ENCODE measurements around the gene GNAT2.

- TF ChIP-seq CTCF (IDR thresholded peaks at IDR 0.05) (no peak), EP300 (IDR thresholded peaks at IDR 0.05) (no peak)
Observed at GRCh38 chr1:109659145-109659544, 39.7 kb upstream of the GNAT2 start.

All from gastroesophageal sphincter (tissue), 3 donors.